Keratinocyte (primary cell): Measurements from ENCODE around the gene SPAG5. TPM values are rescaled to one million over a fixed set of nuclear protein-coding genes. Genes with fewer than 3 reads are reported as not detected.

Source experiments
- DNase-seq: peaks from one replicate; pipeline ENCODE4 v3.0.0-alpha.2; 2011; ENCODE audit warnings: low read depth, missing footprints, low spot score
- FAIRE-seq: peaks from 2 replicates; lab custom pipeline; 2011; peaks lifted over from hg19 to GRCh38; lab: Jason Lieb, UNC
- H2AFZ ChIP-seq: 2 replicates; pipeline ENCODE4 v1.6.0; 2012; ENCODE audit warnings: low read length, control low read depth, inconsistent platforms; ENCODE audit not compliant: control insufficient read depth
- H3K27ac ChIP-seq: 2 replicates; pipeline ENCODE4 v1.5.1; 2011; ENCODE audit warnings: low read length; ENCODE audit not compliant: control insufficient read depth, insufficient read depth
- H3K27me3 ChIP-seq: 3 replicates; pipeline ENCODE4 v1.6.0; 2011; ENCODE audit warnings: low read length; ENCODE audit not compliant: control insufficient read depth, insufficient read depth; ENCODE audit errors: extremely low read depth
- H3K36me3 ChIP-seq, 2 experiments: 2 replicates in 1 of 2; 3 replicates in 1 of 2; pipeline ENCODE4 v1.5.1; 2011; ENCODE audit warnings: low read length in 2 of 2, mild to moderate bottlenecking in 1 of 2; ENCODE audit not compliant: control insufficient read depth in 2 of 2, insufficient read depth in 2 of 2; ENCODE audit errors: extremely low read depth in 1 of 2
- H3K4me1 ChIP-seq: 3 replicates; pipeline ENCODE4 v1.5.1; 2011; ENCODE audit warnings: low read length; ENCODE audit not compliant: control insufficient read depth, insufficient read depth; ENCODE audit errors: extremely low read depth
- H3K4me2 ChIP-seq: 3 replicates; pipeline ENCODE4 v1.6.0; 2011; ENCODE audit warnings: low read depth, low read length; ENCODE audit not compliant: control insufficient read depth, insufficient read depth; ENCODE audit errors: extremely low read depth
- H3K4me3 ChIP-seq, 3 experiments: fragments of 200-600 bp in 1 of 3; sonication (generic) in 1 of 3; 2 replicates in 2 of 3; 3 replicates in 1 of 3; pipeline ENCODE4 v1.5.1; 2011 to 2016; ENCODE audit warnings: low read length in 3 of 3, mild to moderate bottlenecking in 3 of 3, control low read depth in 2 of 3, inconsistent platforms in 1 of 3, low read depth in 1 of 3, mixed read lengths in 1 of 3, mixed run types in 1 of 3, moderate library complexity in 1 of 3; ENCODE audit not compliant: control insufficient read depth in 2 of 3, insufficient read depth in 2 of 3; ENCODE audit errors: extremely low read depth in 1 of 3
- H3K79me2 ChIP-seq: 2 replicates; pipeline ENCODE4 v1.6.0; 2012; ENCODE audit warnings: low read length; ENCODE audit not compliant: control insufficient read depth, insufficient read depth
- H3K9ac ChIP-seq: 3 replicates; pipeline ENCODE4 v1.6.0; 2011; ENCODE audit warnings: low read length; ENCODE audit not compliant: control insufficient read depth, insufficient read depth; ENCODE audit errors: extremely low read depth
- H3K9me1 ChIP-seq: 3 replicates; pipeline ENCODE4 v1.6.0; 2011; ENCODE audit warnings: low read length; ENCODE audit not compliant: control insufficient read depth, insufficient read depth; ENCODE audit errors: extremely low read depth
- H3K9me3 ChIP-seq: 2 replicates; pipeline ENCODE4 v1.5.1; 2012; ENCODE audit warnings: low read depth, low read length; ENCODE audit not compliant: control insufficient read depth
- H4K20me1 ChIP-seq: 3 replicates; pipeline ENCODE4 v1.6.0; 2011; ENCODE audit warnings: low read length; ENCODE audit not compliant: control insufficient read depth, insufficient read depth; ENCODE audit errors: extremely low read depth
- EZH2 ChIP-seq: IDR thresholded peaks from one replicate; pipeline ENCODE4 v1.6.1; 2012; ENCODE audit warnings: inconsistent platforms, mild to moderate bottlenecking, low read length, moderate library complexity
- dilution Hi-C: fragments of 300-500 bp; cut with MboI; formaldehyde crosslinking; loops from one replicate; pipeline ENCODE4 v1.7.0; 2020; ENCODE audit warnings: low sequenced_read_pairs; ENCODE audit not compliant: extremely low pct_ligation_motif_present
- polyA plus RNA-seq, 5 experiments: library from polyadenylated mRNA; depleted of rRNA in 3 of 5; stranded (reverse) in 3 of 5; stranded (forward) in 1 of 5; unstranded in 1 of 5; fragments of >200 nt; gene quantifications; 1 replicate in 1 of 5; 2 replicates in 3 of 5; 3 replicates in 1 of 5; pipeline versions ENCODE4 v1.2.1 to v1.2.3, GENCODE V29; 2011 to 2012; ENCODE audit warnings: missing spikeins in 2 of 5, low read depth in 1 of 5, low replicate concordance in 1 of 5
- TF ChIP-seq, protein P1 (sequence below), 3 experiments: IDR thresholded peaks in 1 of 3; conservative IDR thresholded peaks in 1 of 3; optimal IDR thresholded peaks in 1 of 3; 2 replicates in 2 of 3; 3 replicates in 1 of 3; pipeline versions ENCODE3 to v1.5.1; 2011; ENCODE audit warnings: low read length in 3 of 3, mild to moderate bottlenecking in 3 of 3, moderate library complexity in 2 of 3, control low read depth in 1 of 3, inconsistent platforms in 1 of 3; ENCODE audit not compliant: insufficient read depth in 2 of 3; ENCODE audit errors: extremely low read depth in 1 of 3

SPAG5 gene
- polyA plus RNA-seq, 1 donor (not counting 4 experiments of a cell fraction or from before 2014, with no cell fraction given) = 21.1 TPM

DNA sequence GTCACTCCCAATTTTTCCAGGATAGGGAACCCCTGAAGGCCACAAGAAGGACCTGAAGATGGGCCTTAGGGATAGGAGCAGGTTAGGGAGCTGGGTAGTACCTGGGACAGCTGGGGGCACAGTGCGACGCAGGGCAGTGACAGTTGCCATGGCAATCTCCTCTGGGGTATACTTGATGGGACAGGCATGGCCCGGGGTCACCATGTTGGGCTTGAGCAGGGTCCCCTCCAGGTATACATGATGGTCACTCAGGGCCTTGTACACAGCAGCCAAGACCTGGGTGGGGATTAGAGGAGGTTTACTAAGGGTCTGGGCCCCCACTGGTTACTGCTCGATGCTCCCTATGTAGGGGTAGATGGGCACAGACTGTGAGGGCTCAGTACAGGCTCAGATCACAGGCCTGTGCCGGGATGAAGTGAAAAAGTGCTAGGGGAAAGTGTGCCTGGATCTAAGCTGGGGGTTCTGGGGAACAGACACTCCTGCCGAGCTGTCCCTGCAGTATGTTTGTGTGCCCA, 24.8 kb downstream of the SPAG5 start:
- TF ChIP-seq, protein P1, sequence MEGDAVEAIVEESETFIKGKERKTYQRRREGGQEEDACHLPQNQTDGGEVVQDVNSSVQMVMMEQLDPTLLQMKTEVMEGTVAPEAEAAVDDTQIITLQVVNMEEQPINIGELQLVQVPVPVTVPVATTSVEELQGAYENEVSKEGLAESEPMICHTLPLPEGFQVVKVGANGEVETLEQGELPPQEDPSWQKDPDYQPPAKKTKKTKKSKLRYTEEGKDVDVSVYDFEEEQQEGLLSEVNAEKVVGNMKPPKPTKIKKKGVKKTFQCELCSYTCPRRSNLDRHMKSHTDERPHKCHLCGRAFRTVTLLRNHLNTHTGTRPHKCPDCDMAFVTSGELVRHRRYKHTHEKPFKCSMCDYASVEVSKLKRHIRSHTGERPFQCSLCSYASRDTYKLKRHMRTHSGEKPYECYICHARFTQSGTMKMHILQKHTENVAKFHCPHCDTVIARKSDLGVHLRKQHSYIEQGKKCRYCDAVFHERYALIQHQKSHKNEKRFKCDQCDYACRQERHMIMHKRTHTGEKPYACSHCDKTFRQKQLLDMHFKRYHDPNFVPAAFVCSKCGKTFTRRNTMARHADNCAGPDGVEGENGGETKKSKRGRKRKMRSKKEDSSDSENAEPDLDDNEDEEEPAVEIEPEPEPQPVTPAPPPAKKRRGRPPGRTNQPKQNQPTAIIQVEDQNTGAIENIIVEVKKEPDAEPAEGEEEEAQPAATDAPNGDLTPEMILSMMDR (optimal IDR thresholded peaks at IDR 0.05 in 1 of 3, IDR thresholded peaks at IDR 0.05 in 1 of 3, conservative IDR thresholded peaks at IDR 0.05 in 1 of 3; ENCODE audit: extremely low read depth in 1 of 3, insufficient read depth in 2 of 3, low read length in 3 of 3) = no peak
- no peak for TF ChIP-seq EZH2
- Histone ChIP-seq H3K4me1 (peaks cover 21% of the 10 kb centered on the region), H3K4me2 (no peak overlapping the region), H3K36me3 (peaks cover 12 to 18% of the 10 kb centered on the region in 2 experiments), H3K9me1 (no peaks in the 10 kb centered on the region), H3K9ac (no peak overlapping the region), H3K9me3 (no peaks in the 10 kb centered on the region), H4K20me1 (no peaks in the 10 kb centered on the region), H3K4me3 (no peak overlapping the region), H3K79me2 (peaks cover 13% of the 10 kb centered on the region), H3K27ac (no peak overlapping the region), H3K27me3 (no peaks in the 10 kb centered on the region), H2AFZ (no peak overlapping the region)
- dilution Hi-C loops = no loop called here
- FAIRE-seq (no peak), DNase-seq (no peak)

DNA sequence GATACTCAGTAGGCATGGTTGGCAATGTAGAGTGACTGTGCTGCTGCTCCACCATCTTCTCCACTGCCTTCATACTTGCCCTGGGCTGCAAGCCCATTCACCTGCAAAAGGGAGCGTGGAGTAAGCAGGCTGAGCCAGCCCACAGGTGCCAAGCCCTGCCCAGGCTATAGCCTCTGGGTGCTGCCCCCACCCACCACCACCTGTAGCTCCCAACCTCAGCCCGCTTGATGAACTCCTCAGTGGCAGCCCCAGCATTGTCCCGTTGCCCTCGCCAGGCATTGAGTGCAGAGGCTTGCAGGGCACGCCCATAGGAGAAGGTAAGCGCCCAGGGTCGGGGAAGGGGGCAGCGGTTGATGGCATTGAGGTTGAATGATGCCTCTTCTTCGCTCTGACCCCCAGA, 25.3 kb downstream of the SPAG5 start:
- Histone ChIP-seq H3K4me3 (no peak overlapping the region), H3K4me2 (no peak overlapping the region), H2AFZ (no peak overlapping the region), H4K20me1 (no peaks in the 10 kb centered on the region), H3K9ac (no peak overlapping the region), H3K79me2 (peaks cover 13% of the 10 kb centered on the region), H3K9me3 (no peaks in the 10 kb centered on the region), H3K27ac (no peak overlapping the region), H3K36me3 (peaks cover 10 to 18% of the 10 kb centered on the region in 2 experiments), H3K9me1 (no peaks in the 10 kb centered on the region), H3K4me1 (peaks cover 21% of the 10 kb centered on the region), H3K27me3 (no peaks in the 10 kb centered on the region)
- FAIRE-seq (no peak), DNase-seq (no peak)
- no peak for TF ChIP-seq EZH2
- TF ChIP-seq, protein P1 (optimal IDR thresholded peaks at IDR 0.05 in 1 of 3, IDR thresholded peaks at IDR 0.05 in 1 of 3, conservative IDR thresholded peaks at IDR 0.05 in 1 of 3; ENCODE audit: extremely low read depth in 1 of 3, insufficient read depth in 2 of 3, low read length in 3 of 3) = no peak
- dilution Hi-C loops = no loop called here
